Stomach (tissue), 4 donors: ENCODE results near the gene ZMAT3.

Source experiments
- CTCF ChIP-seq, 7 experiments: fragments of 450-650 bp in 4 of 7; fragments of 200-600 bp in 3 of 7; sonication (generic) in 3 of 7; IDR thresholded peaks; one replicate each; pipeline ENCODE4 v1.5.1; 2016 to 2019; ENCODE audit warnings: antibody characterized with exemption in 7 of 7, control low read depth in 2 of 7, mild to moderate bottlenecking in 1 of 7
- POLR2A ChIP-seq, 4 donors: fragments of 450-650 bp; IDR thresholded peaks; one replicate each; pipeline ENCODE4 v1.6.1; 2016; ENCODE audit warnings: antibody characterized with exemption in 4 of 4, control low read depth in 2 of 4, mild to moderate bottlenecking in 1 of 4, moderate library complexity in 1 of 4

- TF ChIP-seq CTCF (IDR thresholded peaks at IDR 0.05), result no peak
- no peak for TF ChIP-seq POLR2A (IDR thresholded peaks at IDR 0.05)
Observed at GRCh38 chr3:178982137-178982536, 89.5 kb downstream of the ZMAT3 start.
